Adipose tissue (tissue), 3 donors: Measurements from ENCODE around the gene RANBP3. TPM values are rescaled to one million over a fixed set of nuclear protein-coding genes. Genes with fewer than 3 reads are reported as not detected.

Experiments used
- polyA plus RNA-seq, 3 donors: library from polyadenylated mRNA; stranded (reverse); fragments of 200-250 nt; gene quantifications; one replicate each; pipeline ENCODE4 v1.2.3, GENCODE V29; 2013
- donor health status: healthy with polysubstance abuse.
- donor health status: Bipolar disorder and iron deficiency.
- donor health status: healthy.

RANBP3 gene
- polyA plus RNA-seq, 3 donors, result 26.3 to 34.5 (median 32.3) TPM

Other genes starting within 250 kb of the RANBP3 start
- gene PRR22, start 193.4 kb downstream of the RANBP3 start, polyA plus RNA-seq, result 1 to 10 TPM in 2 of 3 donors, under 1 TPM in 1; 0.79 to 2.7 (median 2.1) TPM
- gene DUS3L, start 187.0 kb downstream of the RANBP3 start, polyA plus RNA-seq, result 10 to 100 TPM; 16.0 to 44.0 (median 29.3) TPM
- gene NRTN, start 173.1 kb downstream of the RANBP3 start, polyA plus RNA-seq, result 10 to 100 TPM in 1 of 3 donors, under 1 TPM in 2; 0.22 to 10.4 (median 0.67) TPM
- gene FUT6, start 138.4 kb downstream of the RANBP3 start, polyA plus RNA-seq, result 1 to 10 TPM in 1 of 3 donors, under 1 TPM in 1, not detected in 1; 0.10 to 2.5 TPM
- 1 to 10 TPM in 1 of 3 donors, under 1 TPM in 2; 0.11 to 2.6 (median 0.83) TPM for gene FUT3, start 126.7 kb downstream of the RANBP3 start, polyA plus RNA-seq
- gene FUT5, start 107.6 kb downstream of the RANBP3 start, polyA plus RNA-seq, result not detected
- gene NDUFA11, start 74.3 kb downstream of the RANBP3 start, polyA plus RNA-seq, result 100 to 1,000 TPM; 231 to 455 (median 364) TPM
- 1 to 10 TPM; 4.1 to 4.7 (median 4.7) TPM for gene VMAC, start 73.3 kb downstream of the RANBP3 start, polyA plus RNA-seq
- 10 to 100 TPM in 2 of 3 donors, 1 to 10 TPM in 1; 7.0 to 13.4 (median 11.4) TPM for gene CAPS, start 63.9 kb downstream of the RANBP3 start, polyA plus RNA-seq
- 10 to 100 TPM in 1 of 3 donors, 1 to 10 TPM in 2; 1.6 to 21.5 (median 3.7) TPM for gene RFX2, start 132.4 kb upstream of the RANBP3 start, polyA plus RNA-seq
- gene ACSBG2, start 157.5 kb upstream of the RANBP3 start, polyA plus RNA-seq, result not detected